Fibroblast of mammary gland (primary cell): ENCODE data around the gene TCHP.

Experiments used
- DNase-seq: peaks from one replicate; pipeline ENCODE4 v3.0.0-alpha.2; 2010; ENCODE audit warnings: low read depth
- H3K4me3 ChIP-seq: 2 replicates; pipeline ENCODE4 v1.5.1; 2011; ENCODE audit warnings: low read depth, mild to moderate bottlenecking, low read length, moderate library complexity; ENCODE audit not compliant: control insufficient read depth
- TF ChIP-seq, protein P1 (sequence below): conservative IDR thresholded peaks from 2 replicates; pipeline ENCODE4 v1.5.1; 2011; ENCODE audit warnings: low read depth, low read length, inconsistent platforms; ENCODE audit not compliant: control insufficient read depth, insufficient read depth

TCHP gene

GRCh38 chr12:109937371-109937770 is 37.3 kb downstream of the TCHP start:
- TF ChIP-seq, protein P1, sequence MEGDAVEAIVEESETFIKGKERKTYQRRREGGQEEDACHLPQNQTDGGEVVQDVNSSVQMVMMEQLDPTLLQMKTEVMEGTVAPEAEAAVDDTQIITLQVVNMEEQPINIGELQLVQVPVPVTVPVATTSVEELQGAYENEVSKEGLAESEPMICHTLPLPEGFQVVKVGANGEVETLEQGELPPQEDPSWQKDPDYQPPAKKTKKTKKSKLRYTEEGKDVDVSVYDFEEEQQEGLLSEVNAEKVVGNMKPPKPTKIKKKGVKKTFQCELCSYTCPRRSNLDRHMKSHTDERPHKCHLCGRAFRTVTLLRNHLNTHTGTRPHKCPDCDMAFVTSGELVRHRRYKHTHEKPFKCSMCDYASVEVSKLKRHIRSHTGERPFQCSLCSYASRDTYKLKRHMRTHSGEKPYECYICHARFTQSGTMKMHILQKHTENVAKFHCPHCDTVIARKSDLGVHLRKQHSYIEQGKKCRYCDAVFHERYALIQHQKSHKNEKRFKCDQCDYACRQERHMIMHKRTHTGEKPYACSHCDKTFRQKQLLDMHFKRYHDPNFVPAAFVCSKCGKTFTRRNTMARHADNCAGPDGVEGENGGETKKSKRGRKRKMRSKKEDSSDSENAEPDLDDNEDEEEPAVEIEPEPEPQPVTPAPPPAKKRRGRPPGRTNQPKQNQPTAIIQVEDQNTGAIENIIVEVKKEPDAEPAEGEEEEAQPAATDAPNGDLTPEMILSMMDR = no peak
- no peak for DNase-seq
- H3K4me3 ChIP-seq = no peak overlapping the region

DNA sequence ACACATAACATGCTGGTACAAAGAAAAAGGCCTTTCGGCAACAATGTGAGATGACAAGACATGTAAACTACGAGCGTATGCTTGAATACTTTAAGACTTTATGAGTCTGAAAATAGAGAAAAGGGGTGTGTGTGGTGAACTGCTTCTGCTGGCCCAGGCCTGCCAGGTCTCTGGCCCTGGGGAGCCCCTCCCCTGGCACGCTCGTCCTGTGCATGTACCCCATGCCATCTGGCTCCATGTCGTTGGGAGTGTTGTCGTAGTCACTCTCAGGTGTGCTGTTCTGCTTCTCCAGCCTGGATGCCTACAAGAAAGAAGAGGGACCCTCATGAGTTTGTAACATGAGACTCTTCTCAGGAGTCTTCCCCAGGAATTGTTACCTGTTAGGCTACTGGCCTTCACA is 38.9 kb downstream of the TCHP start:
- H3K4me3 ChIP-seq = no peak overlapping the region
- TF ChIP-seq, protein P1 = no peak
- no peak for DNase-seq

GRCh38 chr12:109939504-109939903 is 39.4 kb downstream of the TCHP start:
- H3K4me3 ChIP-seq = no peak overlapping the region
- no peak for DNase-seq
- TF ChIP-seq, protein P1 = no peak

GRCh38 chr12:109940339-109940923 is 40.4 kb downstream of the TCHP start:
- TF ChIP-seq, protein P1 = no peak
- no peak overlapping the region for H3K4me3 ChIP-seq
- DNase-seq = no peak

DNA sequence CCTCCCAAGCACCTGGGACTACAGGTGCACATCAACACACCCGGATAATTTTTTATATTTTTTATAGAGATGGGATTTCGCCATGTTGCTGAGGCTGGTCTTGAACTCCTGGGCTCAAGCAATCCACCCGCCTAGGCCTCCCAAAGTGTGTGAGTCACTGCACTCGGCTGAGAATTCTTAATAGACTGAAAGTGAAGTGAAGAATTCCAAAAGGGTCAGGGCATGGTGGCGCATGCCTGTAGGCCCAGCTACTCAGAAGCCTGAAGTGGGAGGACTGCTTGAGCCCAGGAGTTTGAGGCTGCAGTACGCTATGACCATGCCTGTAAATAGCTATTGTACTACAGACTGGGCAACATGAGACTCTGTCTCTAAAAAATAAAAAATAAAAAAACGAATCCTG is 43.7 kb downstream of the TCHP start:
- DNase-seq = no peak

DNA sequence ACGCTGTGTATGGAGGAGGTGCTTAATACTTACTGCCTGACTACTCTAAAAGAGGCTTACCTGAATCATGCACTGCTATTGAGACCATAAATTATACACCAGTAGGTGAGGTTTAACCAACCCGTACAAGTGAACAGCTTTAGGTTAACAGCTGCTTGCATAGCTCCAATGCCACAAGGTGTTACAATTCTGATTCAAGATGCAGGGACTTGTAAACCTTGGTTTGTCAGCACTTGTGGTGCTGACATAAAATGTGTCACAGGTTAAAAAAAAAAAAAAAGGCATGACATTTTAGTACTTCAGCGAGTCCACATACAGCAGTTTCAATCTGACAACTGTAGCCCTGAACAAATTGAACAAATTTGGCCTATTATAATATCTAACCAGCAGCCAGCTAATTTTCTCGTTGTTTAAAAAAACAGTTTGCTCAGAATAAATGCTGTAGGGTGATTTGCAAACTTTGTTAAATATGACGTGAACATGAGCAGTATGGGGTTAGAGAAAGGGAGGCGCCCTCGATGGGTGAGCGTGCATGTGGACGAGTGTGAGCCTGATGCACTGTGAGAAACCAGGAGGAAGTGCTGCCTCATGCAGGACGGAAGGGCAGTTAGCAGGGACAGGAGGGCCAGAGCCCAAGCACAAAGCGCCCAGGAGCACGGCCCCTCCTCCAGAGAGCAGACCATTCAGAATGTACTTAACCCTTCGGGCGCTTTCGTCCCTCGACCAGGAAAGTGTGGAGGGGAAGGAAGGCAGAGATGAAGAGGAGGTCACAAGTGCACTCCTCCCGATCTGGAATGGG is 44.7 kb downstream of the TCHP start:
- no peak overlapping the region for H3K4me3 ChIP-seq
- DNase-seq = peak; percentile 68

More for the DNA sequence above, 43.7 kb downstream of the TCHP start:
- no peak overlapping the region for H3K4me3 ChIP-seq
- TF ChIP-seq, protein P1 = no peak

More for the DNA sequence above, 44.7 kb downstream of the TCHP start:
- TF ChIP-seq, protein P1 = no peak
